HG03565 (cell line): ENCODE measurements around the gene ZCCHC7.
"Not testable (repeated sequence)": the region's sequence is repeated elsewhere in the genome, so short reads cannot be mapped to it uniquely, and the experiment has no call there.

ENCODE experiments used
- ATAC-seq: cut with Tn5 transposase; IDR thresholded peaks from one replicate; pipeline ENCODE4 v1.9.1; 2021; ENCODE audit warnings: mild to moderate bottlenecking, moderate library complexity; ENCODE audit not compliant: unreplicated experiment

Gene ZCCHC7

GRCh38 chr9:37290366-37290939, 170.1 kb downstream of the ZCCHC7 start:
- no peak for ATAC-seq

- ATAC-seq = no peak
Measured at GRCh38 chr9:37290940-37291485, 170.6 kb downstream of the ZCCHC7 start.

- ATAC-seq = not testable (repeated sequence)
Measured at GRCh38 chr9:37291612-37292238, 171.4 kb downstream of the ZCCHC7 start.

GRCh38 chr9:37292896-37293295, 172.5 kb downstream of the ZCCHC7 start:
- no peak for ATAC-seq

GRCh38 chr9:37293664-37294524, 173.5 kb downstream of the ZCCHC7 start:
- peak; percentile 46 for ATAC-seq

- no peak for ATAC-seq
Measured at GRCh38 chr9:37295178-37295577, 174.8 kb downstream of the ZCCHC7 start.

GRCh38 chr9:37295796-37296195, 175.4 kb downstream of the ZCCHC7 start:
- no peak for ATAC-seq

GRCh38 chr9:37297592-37297991, 177.2 kb downstream of the ZCCHC7 start:
- no peak for ATAC-seq

GRCh38 chr9:37300620-37301019, 180.2 kb downstream of the ZCCHC7 start:
- ATAC-seq = no peak

GRCh38 chr9:37301042-37301853, 180.9 kb downstream of the ZCCHC7 start:
- no peak for ATAC-seq

GRCh38 chr9:37301854-37302172, 181.4 kb downstream of the ZCCHC7 start:
- no peak for ATAC-seq

- ATAC-seq = peak; percentile 68
Measured at GRCh38 chr9:37302277-37302676, 181.9 kb downstream of the ZCCHC7 start.

GRCh38 chr9:37303272-37303671, 182.9 kb downstream of the ZCCHC7 start:
- ATAC-seq = not testable (repeated sequence)

- ATAC-seq = peak; percentile 43
Measured at GRCh38 chr9:37309136-37309535, 188.8 kb downstream of the ZCCHC7 start.

GRCh38 chr9:37311938-37312708, 191.7 kb downstream of the ZCCHC7 start:
- ATAC-seq = no peak

GRCh38 chr9:37324261-37324683, 203.9 kb downstream of the ZCCHC7 start:
- peak; percentile 47 for ATAC-seq

GRCh38 chr9:37324691-37325490, 204.5 kb downstream of the ZCCHC7 start:
- ATAC-seq = peak; percentile 10

GRCh38 chr9:37325778-37326177, 205.4 kb downstream of the ZCCHC7 start:
- no peak for ATAC-seq

GRCh38 chr9:37327553-37327952, 207.2 kb downstream of the ZCCHC7 start:
- no peak for ATAC-seq
